GM12875 (cell line): ENCODE measurements around the gene BNC2.

Experiments
- H3K4me3 ChIP-seq: one replicate; pipeline ENCODE4 v1.5.1; 2011; ENCODE audit warnings: low read depth, low read length, control low read depth
- CTCF ChIP-seq: IDR thresholded peaks from 2 replicates; pipeline ENCODE4 v1.5.1; 2011; ENCODE audit warnings: low read depth, mild to moderate bottlenecking, control low read depth, inconsistent platforms, low read length, moderate library complexity, borderline replicate concordance; ENCODE audit not compliant: insufficient read depth

BNC2 gene

GRCh38 chr9:16386007-16386826 is 484.3 kb downstream of the BNC2 start:
- H3K4me3 ChIP-seq, result no peak overlapping the region
- TF ChIP-seq CTCF, result no peak

GRCh38 chr9:16385590-16385989 is 484.9 kb downstream of the BNC2 start:
- no peak for TF ChIP-seq CTCF
- no peak overlapping the region for H3K4me3 ChIP-seq

- no peak overlapping the region for H3K4me3 ChIP-seq
- no peak for TF ChIP-seq CTCF
Observed at GRCh38 chr9:16384993-16385392, 485.5 kb downstream of the BNC2 start.

GRCh38 chr9:16377311-16377710 is 493.2 kb downstream of the BNC2 start:
- no peak overlapping the region for H3K4me3 ChIP-seq

GRCh38 chr9:16371306-16371705 is 499.2 kb downstream of the BNC2 start:
- no peak overlapping the region for H3K4me3 ChIP-seq
- peak; percentile 17; the same call in 1 of the 2 replicates for TF ChIP-seq CTCF

More at GRCh38 chr9:16377311-16377710, 493.2 kb downstream of the BNC2 start:
- no peak for TF ChIP-seq CTCF

GRCh38 chr9:16370647-16371046 is 499.8 kb downstream of the BNC2 start:
- no peak overlapping the region for H3K4me3 ChIP-seq
- no peak for TF ChIP-seq CTCF

- TF ChIP-seq CTCF, result no peak
- H3K4me3 ChIP-seq, result no peak overlapping the region
Observed at GRCh38 chr9:16369427-16369826, 501.0 kb downstream of the BNC2 start.
